ENCODE data around the gene MGLL.

Gene MGLL

GRCh38 chr3:127809611-127810010 is 12.7 kb downstream of the MGLL start:
- no peak for DNase-seq

GRCh38 chr3:127809211-127809610 is 13.1 kb downstream of the MGLL start:
- DNase-seq: no peak

- DNase-seq: no peak
Observed at GRCh38 chr3:127808197-127808596, 14.1 kb downstream of the MGLL start.

DNA sequence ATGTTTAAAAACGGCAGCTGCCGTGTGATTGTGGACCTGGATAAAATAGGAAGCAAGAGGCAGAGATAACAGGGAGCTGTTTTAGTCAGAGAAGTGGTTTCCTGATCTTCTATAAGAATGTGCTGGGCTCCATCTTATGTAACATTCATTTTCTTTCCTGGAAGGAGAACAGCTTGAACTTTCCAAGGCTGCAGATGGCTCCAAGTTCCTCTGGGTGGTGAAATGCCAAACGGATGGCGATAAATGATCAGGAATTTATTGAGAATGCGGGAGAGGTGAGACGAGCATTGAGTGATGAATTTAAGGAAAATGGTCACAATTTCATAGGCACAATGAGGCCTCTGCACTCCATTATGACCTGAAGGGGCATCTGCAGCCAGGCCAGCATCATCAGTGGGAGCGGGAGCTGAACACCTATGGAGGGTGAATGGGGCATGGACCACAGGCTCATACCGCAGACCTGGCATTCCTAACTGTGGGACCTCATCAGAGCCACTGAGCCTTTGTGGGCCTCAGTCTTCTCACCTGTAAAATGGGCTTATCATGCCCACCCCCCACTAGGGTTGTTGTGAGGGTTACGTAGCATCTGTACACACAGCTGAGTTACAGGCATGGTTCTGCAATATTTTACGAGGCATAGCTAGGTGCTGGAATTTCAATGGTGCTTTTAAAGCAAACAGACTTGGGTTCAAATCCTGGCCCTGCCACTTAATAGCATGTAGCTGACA is 17.1 kb downstream of the MGLL start:
- no peak for DNase-seq

- no peak for DNase-seq
Observed at GRCh38 chr3:127804141-127804540, 18.2 kb downstream of the MGLL start.

DNA sequence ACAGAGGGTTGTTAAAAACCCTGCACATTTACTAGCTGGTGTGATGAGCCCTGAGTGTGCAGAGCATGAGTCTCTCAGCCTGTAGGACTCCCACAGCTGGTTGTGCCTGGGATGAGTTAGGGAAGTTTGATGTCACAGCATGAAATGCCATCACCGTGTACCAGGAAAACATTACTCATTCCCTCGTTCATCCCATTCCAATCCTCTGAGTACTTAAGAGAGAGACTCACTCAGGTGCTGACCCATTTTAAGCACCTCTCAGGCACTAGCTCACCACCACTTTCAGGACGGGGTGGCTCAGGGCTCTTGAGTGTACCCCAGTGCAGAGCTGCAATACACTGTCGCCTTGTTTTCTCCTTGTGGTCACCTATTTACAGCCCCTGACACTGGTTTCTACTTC is 18.7 kb downstream of the MGLL start:
- DNase-seq: no peak

DNA sequence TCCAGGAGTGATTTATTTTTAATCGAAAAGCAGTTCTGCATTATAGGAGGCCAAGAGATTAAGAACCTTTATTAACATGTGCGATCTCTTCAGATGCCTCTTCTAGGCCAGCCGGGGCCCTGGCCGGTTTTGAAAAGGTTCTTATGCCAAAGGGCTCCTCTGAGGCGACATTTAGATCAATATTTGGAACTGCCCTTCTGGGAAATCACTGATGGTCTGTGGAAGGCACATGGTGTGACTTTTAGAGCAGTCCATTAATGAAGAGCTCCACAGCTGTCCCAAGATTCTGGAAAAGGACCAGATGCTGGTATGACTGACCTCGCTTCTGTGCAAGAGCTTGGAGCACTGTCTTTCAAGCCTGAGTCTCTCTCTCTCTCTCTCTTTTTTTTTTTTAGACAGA is 19.7 kb downstream of the MGLL start:
- DNase-seq: no peak

DNA sequence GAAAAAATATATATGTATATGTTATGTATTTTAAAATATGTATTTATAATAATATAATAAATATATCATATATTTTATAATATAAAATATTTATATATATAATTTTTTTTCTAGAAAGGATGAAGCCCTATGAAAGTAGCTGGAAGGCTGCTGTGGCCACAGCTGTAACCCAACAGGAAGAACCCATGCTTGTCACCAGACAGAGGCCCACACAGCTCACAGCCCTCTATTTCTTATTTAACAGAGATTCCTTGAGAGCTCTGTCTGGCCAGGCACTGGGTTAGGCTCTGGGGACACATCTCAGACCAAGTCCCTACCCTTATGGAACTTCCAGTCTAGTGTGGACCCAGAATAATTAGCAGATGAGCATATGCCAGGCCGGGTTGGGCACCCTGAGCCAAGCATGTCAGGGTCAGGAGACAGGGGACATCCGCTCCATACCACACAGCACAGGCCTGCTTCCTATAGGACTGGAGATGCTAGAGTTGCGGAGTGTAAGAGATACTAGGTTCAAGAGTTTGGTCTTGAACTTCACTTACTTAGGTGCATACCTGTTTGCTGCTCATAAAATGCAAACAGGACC is 20.5 kb downstream of the MGLL start:
- no peak for DNase-seq

DNA sequence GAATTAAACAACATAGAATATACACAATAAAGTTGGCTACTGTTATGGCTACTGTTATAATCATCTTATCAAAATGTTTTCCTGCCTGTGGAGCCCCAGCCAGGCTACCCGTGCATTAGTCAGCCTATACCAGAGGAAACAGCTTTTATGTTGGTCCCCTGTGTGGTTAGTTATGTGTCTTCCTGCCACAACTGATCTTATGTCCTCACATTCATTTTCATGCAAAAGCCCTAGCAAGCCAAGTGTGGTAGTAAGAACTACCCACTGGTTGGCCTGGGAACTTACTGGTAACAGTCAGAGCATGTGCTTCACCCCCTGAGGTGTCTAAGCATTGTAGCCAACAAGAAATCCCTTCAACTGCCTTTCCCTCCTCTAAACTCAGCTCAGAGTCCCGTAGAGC is 21.8 kb downstream of the MGLL start:
- no peak for DNase-seq

DNA sequence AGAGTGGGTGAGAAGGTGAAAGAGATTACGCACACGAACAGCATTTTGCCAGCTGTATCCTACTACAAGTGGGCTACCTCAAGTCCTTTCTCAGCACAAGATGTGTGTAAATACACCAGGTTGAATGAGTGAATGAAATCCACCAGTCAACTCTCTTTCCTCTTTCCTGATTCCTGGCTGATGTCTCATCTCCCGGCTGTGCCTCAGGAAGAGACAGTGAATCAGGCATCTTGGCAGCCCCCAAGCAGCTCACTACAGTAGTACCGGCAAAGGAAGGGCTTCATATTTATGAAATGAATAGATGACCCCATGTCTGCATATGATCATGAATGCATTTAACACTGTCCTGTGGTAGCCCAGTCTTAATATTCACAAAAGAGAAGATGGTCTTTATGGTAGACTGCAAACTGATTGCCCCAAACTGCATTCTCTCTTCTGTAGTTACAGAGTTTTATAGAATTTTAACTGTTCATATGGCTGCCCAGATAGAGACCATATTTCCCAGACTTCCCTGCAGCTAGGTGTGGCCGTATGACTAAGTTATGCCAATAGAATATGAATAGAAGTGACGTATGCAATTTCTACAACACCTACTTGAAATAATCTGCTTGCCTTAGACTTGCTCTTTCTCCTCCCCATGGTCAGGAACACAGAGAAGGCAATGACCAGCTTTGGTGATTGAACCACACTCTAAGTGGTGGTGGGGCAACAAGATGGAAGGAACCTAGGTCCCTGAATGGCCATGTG is 22.7 kb downstream of the MGLL start:
- DNase-seq: no peak

DNA sequence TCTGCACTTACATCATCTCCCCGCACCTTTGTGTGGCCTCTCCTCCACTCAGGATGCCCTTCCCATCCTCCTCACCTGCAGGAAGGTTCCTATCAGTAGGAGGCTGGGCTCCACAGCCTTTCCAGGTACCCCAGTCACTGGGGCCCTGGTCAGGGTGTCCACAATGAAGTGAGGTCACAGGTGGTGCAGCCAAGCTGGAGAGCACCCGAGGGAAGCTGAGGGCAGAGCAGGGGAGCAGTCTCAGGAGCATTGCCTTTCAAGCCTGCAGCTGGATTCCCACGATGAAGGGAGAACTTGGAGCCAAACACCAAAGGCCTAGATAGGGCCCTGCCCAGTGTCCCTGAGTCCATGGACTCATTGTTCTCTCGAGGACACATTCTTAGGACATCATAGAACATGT is 23.6 kb downstream of the MGLL start:
- no peak for DNase-seq

DNA sequence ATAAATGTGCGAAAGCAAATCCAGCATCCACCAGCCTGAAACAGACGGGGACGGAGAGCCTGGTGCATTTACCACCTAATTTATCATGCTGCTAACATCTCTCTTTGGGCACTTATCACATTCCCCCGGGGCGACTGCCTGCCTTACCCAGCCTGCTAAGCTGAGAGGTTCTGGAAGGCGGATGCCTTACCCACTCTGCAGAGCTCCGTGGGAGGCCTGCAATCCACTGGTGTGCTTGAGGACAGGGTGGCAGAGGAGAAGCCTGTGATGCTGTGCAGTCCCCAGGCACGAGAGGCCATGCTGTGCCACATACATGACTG is 25.5 kb downstream of the MGLL start:
- no peak for DNase-seq

- DNase-seq: no peak
Observed at GRCh38 chr3:127796045-127796830, 26.1 kb downstream of the MGLL start.

- no peak for DNase-seq
Observed at GRCh38 chr3:127794972-127795371, 27.3 kb downstream of the MGLL start.

- no peak for DNase-seq
Observed at GRCh38 chr3:127794402-127794801, 27.9 kb downstream of the MGLL start.

- DNase-seq: no peak
Observed at GRCh38 chr3:127792541-127793292, 29.6 kb downstream of the MGLL start.

GRCh38 chr3:127791221-127791913 is 30.9 kb downstream of the MGLL start:
- DNase-seq: peak; percentile 66

- no peak for DNase-seq
Observed at GRCh38 chr3:127790882-127791183, 31.5 kb downstream of the MGLL start.

DNA sequence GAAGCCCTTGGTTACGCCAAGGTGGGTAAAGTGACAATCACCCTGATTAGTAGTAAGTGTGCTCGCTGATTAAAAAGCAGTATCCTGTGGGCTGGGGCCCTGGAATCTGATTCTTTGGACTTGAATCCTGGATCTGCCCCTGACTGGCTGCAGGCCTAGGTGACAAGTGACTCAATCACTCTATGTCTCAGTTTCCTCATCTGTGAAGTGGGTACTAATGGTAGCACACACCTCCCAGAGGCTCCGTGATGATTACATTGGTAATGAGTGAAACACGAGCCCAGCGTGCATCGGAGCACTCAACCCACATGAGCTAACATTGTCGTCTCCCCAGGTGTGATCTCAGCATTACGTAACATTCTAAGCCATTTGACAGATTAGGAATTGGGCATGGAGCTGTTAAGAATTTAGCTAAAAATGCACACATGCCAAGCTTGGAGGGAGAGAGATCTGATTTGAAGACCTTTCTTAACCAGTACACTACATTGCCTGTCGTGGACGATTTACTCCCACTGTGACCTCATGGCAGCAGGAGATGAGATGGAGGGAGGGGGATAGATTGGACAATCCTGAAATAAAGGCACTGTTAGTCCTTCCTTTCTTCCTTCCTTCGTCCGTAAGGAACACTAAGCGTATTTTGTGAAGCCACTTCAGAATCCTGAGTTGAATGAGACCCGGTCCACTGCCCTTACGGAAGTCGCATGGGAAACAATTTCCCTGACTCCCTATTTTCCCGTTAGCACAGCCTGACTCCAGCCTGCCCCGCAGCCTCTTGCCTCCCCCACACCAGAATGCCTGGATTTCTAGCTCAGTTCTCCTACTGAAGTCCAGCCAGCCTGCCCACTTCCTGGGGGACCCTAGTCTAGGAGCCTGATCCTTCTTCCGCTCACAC is 32.1 kb downstream of the MGLL start:
- DNase-seq: no peak

GRCh38 chr3:127789051-127789450 is 33.3 kb downstream of the MGLL start:
- DNase-seq: no peak

DNA sequence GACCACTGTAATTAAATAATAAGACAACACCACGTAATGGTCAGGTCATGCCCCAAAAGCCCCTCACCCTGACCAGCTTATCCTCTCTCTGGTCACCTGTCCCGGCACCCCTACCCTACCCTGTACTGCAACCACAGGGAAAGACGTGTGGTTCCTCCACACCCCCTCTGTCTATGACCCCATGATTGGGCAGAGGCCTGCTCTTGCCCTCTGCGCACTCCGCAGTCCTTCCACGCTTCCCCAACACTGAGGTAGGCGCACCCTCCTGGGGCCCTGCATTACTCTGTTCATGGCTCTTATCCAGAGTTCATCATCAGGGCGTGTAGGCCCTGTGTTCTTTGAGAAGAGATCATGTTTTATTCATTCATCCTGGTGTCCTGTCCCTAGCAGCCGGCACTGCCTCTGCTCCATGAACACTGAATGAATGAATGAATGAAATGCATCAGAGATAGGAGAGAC is 33.8 kb downstream of the MGLL start:
- DNase-seq: no peak

Measured in RPMI8226 (cell line).